Tibial artery (tissue), 4 donors: ENCODE data around the gene GCC2.
A peak's percentile ranks its signal among the peaks of the same experiment; 100 is the strongest.

ENCODE experiments used
- DNase-seq, 2 donors: peaks; one replicate each; pipeline ENCODE4 v3.0.0-alpha.2; 2019
- H3K27ac ChIP-seq, 2 donors: fragments of 200-600 bp; sonication (generic) in 1 of 2; 1 replicate in 1 of 2; 2 replicates in 1 of 2; pipeline ENCODE4 v1.5.1; 2018 to 2019; ENCODE audit warnings: mild to moderate bottlenecking in 1 of 2
- H3K27me3 ChIP-seq, 2 donors: fragments of 200-600 bp; sonication (generic) in 1 of 2; one replicate each; pipeline versions ENCODE4 v1.5.1 to v1.6.0; 2016 to 2019
- H3K36me3 ChIP-seq, 3 donors: fragments of 200-600 bp; sonication (generic) in 2 of 3; one replicate each; pipeline ENCODE4 v1.5.1; 2016 to 2019; ENCODE audit warnings: mild to moderate bottlenecking in 2 of 3
- H3K4me1 ChIP-seq, 4 donors: fragments of 200-600 bp; sonication (generic) in 2 of 4; 1 replicate in 3 of 4; 2 replicates in 1 of 4; pipeline ENCODE4 v1.5.1; 2016 to 2019
- H3K4me3 ChIP-seq, 2 donors: fragments of 200-600 bp; sonication (generic) in 1 of 2; 1 replicate in 1 of 2; 2 replicates in 1 of 2; pipeline ENCODE4 v1.5.1; 2018 to 2019; ENCODE audit warnings: mild to moderate bottlenecking in 2 of 2
- H3K9me3 ChIP-seq, 3 donors: fragments of 200-600 bp; sonication (generic) in 1 of 3; one replicate each; pipeline ENCODE4 v1.5.1; 2016 to 2019
- CTCF ChIP-seq, 2 experiments: fragments of 200-600 bp in 1 of 2; fragments of 450-650 bp in 1 of 2; IDR thresholded peaks; one replicate each; pipeline ENCODE4 v1.5.1; 2017 to 2019; ENCODE audit warnings: antibody characterized with exemption in 2 of 2, mild to moderate bottlenecking in 1 of 2, moderate library complexity in 1 of 2
- intact Hi-C: fragments of 100-400 bp; cut with DNase I; formaldehyde crosslinking; loops from one replicate; pipeline ENCODE4 v1.15.0; 2023; ENCODE audit warnings: low total_unique reads

The GCC2 gene

GRCh38 chr2:108536911-108537310 is 87.9 kb downstream of the GCC2 start:
- intact Hi-C loops: no loop called here
- no peaks in the 10 kb centered on the region for H3K36me3 ChIP-seq

GRCh38 chr2:108538000-108538625 is 89.1 kb downstream of the GCC2 start:
- no peak for DNase-seq
- TF ChIP-seq CTCF (IDR thresholded peaks at IDR 0.05): no peak
- Histone ChIP-seq H3K27ac (no peak overlapping the region), H3K4me1 (peaks cover 0 to 46% (median 13%) of the 10 kb centered on the region in 4 donors), H3K9me3 (no peaks in the 10 kb centered on the region), H3K27me3 (no peaks in the 10 kb centered on the region), H3K4me3 (no peak overlapping the region), H3K36me3 (no peaks in the 10 kb centered on the region)
- intact Hi-C loops: no loop called here

More at GRCh38 chr2:108536911-108537310, 87.9 kb downstream of the GCC2 start:
- Histone ChIP-seq H3K4me3 (no peak overlapping the region), H3K27ac (peak overlapping the region in 1 of 2 donors; percentile 3), H3K27me3 (no peaks in the 10 kb centered on the region), H3K9me3 (no peaks in the 10 kb centered on the region), H3K4me1 (peaks cover 0 to 38% (median 13%) of the 10 kb centered on the region in 4 donors)
- no peak for TF ChIP-seq CTCF (IDR thresholded peaks at IDR 0.05)
- DNase-seq: no peak

- Histone ChIP-seq H3K27ac (no peak overlapping the region), H3K4me1 (peaks cover 0 to 35% (median 8%) of the 10 kb centered on the region in 4 donors), H3K27me3 (no peaks in the 10 kb centered on the region), H3K36me3 (no peaks in the 10 kb centered on the region), H3K4me3 (no peak overlapping the region), H3K9me3 (no peaks in the 10 kb centered on the region)
- DNase-seq: no peak
- TF ChIP-seq CTCF (IDR thresholded peaks at IDR 0.05): no peak
- intact Hi-C loops: no loop called here
Measured at GRCh38 chr2:108541451-108541850, 92.4 kb downstream of the GCC2 start.

GRCh38 chr2:108542071-108542470 is 93.1 kb downstream of the GCC2 start:
- no peak for DNase-seq

GRCh38 chr2:108547606-108548005 is 98.6 kb downstream of the GCC2 start:
- H3K27ac ChIP-seq: no peak overlapping the region
- no peak for TF ChIP-seq CTCF (IDR thresholded peaks at IDR 0.05)
- H3K27me3 ChIP-seq: no peaks in the 10 kb centered on the region
- no peaks in the 10 kb centered on the region for H3K36me3 ChIP-seq
- H3K9me3 ChIP-seq: no peaks in the 10 kb centered on the region
- intact Hi-C loops: no loop called here
- H3K4me1 ChIP-seq: peaks cover 0 to 22% (median 7%) of the 10 kb centered on the region in 4 donors
- no peak overlapping the region for H3K4me3 ChIP-seq
- no peak for DNase-seq

More at GRCh38 chr2:108542071-108542470, 93.1 kb downstream of the GCC2 start:
- no peak for TF ChIP-seq CTCF (IDR thresholded peaks at IDR 0.05)
- H3K9me3 ChIP-seq: no peaks in the 10 kb centered on the region
- peaks cover 0 to 29% (median 4%) of the 10 kb centered on the region in 4 donors for H3K4me1 ChIP-seq
- no peak overlapping the region for H3K27ac ChIP-seq
- H3K4me3 ChIP-seq: no peak overlapping the region
- intact Hi-C loops: no loop called here
- H3K36me3 ChIP-seq: no peaks in the 10 kb centered on the region
- no peaks in the 10 kb centered on the region for H3K27me3 ChIP-seq
